ENCODE measurements around the gene EVL. TPM values are rescaled to one million over a fixed set of nuclear protein-coding genes. Genes with fewer than 3 reads are reported as not detected.

The EVL gene
- total and polyA plus RNA-seq, 10 of the 15 experiments (the other 5 are each of a cell fraction or from before 2014, with no cell fraction given), result 11.9 to 341 (median 89.8) TPM

DNA sequence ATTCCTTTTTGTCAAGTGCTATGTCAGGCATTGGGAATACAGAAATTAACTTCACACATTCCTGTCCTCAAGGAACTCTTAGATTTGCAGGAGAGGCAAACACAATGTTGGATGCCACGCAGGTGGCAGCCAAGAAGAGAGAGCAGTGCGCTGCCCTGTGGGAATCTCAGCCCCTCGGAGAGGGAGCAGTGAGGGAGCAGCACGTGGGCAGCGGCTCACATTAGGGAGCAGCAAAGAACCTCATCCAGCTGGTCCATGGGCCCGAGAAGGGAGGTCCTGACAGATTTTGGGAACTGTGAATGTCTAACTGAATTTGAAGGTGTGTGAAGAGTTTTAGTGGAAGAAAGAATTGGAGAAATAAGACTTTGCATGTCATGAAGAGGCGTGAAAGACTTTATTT, 47.2 kb upstream of the EVL start:
- in situ Hi-C loops (cut with MboI) (no loop called here), intact Hi-C loops (cut with micrococcal nuclease; ENCODE audit: unreplicated experiment) (no loop called here)
- BruUV-seq (replicated peaks), result no TSS peak
- CTCF ChIA-PET, result interaction anchor here (1.0 to 2.1 kb wide), 3 partner anchors 18 to 49 kb away, joined by 3 to 8 read pairs (median 5); no protein-coding TSS in a partner anchor
- RAD21 ChIA-PET (ENCODE audit: unreplicated experiment), result no interaction called here
- DNase-seq (ENCODE audit: low read depth, low spot score) (no peak), FAIRE-seq (no peak), ATAC-seq (no peak)
- WGBS (ENCODE audit: insufficient coverage, insufficient replicate concordance, low lambda C conversion rate, missing lambda C conversion rate), result 71% methylated on average over 7 of the region's 7 CpGs
- Histone ChIP-seq H3K79me2 (ENCODE audit: control insufficient read depth, insufficient read depth, low read length) (no peaks in the 10 kb centered on the region), H3K4me3 (no peak overlapping the region), H3K4me1 (ENCODE audit: control insufficient read depth, insufficient read depth, low read length) (0 out of 2 replicates have a peak, but pooled peaks cover 3% of the 10 kb centered on the region), H2AFZ (ENCODE audit: control insufficient read depth, low read depth, low read length) (no peak overlapping the region), H4K20me1 (ENCODE audit: control insufficient read depth, insufficient read depth) (no peaks in the 10 kb centered on the region), H3K27me3 (replicated peaks in 1 of 2; ENCODE audit: control insufficient read depth in 2 of 2, insufficient read depth in 2 of 2, low read length in 1 of 2) (no peaks in the 10 kb centered on the region), H3K4me2 (ENCODE audit: control insufficient read depth, insufficient read depth) (no peak overlapping the region), H3K36me3 (ENCODE audit: control insufficient read depth in 2 of 2, insufficient read depth in 2 of 2, low read length in 1 of 2) (no peaks in the 10 kb centered on the region), H3K9me3 (replicated peaks; ENCODE audit: control insufficient read depth, insufficient read depth, low read length) (no peaks in the 10 kb centered on the region), H3K27ac (ENCODE audit: control insufficient read depth, insufficient read depth) (no peak overlapping the region), H3K9ac (ENCODE audit: control insufficient read depth, insufficient read depth, low read length) (no peak overlapping the region)
- POLR2A ChIA-PET, result interaction anchor here (0.9 to 1.3 kb wide), 2 partner anchors 43 to 48 kb away, joined by 3 to 4 read pairs; no protein-coding TSS in a partner anchor
- no peak for TF ChIP-seq CREM (IDR thresholded peaks at IDR 0.05; ENCODE audit: low read depth)
- no peak for TF ChIP-seq GABPA (IDR thresholded peaks at IDR 0.05; ENCODE audit: low read depth)
- TF ChIP-seq, protein P1, sequence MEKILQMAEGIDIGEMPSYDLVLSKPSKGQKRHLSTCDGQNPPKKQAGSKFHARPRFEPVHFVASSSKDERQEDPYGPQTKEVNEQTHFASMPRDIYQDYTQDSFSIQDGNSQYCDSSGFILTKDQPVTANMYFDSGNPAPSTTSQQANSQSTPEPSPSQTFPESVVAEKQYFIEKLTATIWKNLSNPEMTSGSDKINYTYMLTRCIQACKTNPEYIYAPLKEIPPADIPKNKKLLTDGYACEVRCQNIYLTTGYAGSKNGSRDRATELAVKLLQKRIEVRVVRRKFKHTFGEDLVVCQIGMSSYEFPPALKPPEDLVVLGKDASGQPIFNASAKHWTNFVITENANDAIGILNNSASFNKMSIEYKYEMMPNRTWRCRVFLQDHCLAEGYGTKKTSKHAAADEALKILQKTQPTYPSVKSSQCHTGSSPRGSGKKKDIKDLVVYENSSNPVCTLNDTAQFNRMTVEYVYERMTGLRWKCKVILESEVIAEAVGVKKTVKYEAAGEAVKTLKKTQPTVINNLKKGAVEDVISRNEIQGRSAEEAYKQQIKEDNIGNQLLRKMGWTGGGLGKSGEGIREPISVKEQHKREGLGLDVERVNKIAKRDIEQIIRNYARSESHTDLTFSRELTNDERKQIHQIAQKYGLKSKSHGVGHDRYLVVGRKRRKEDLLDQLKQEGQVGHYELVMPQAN (conservative IDR thresholded peaks at IDR 0.05), result no peak
- TF ChIP-seq TBL1XR1 (IDR thresholded peaks at IDR 0.05; ENCODE audit: low read depth, low read length), result no peak
- TF ChIP-seq NFYB (IDR thresholded peaks at IDR 0.05; ENCODE audit: insufficient read depth, low read depth, low read length), result no peak
- TF ChIP-seq RFX5 (IDR thresholded peaks at IDR 0.05; ENCODE audit: low read depth, low read length), result no peak
- no peak for TF ChIP-seq KAT2A (conservative IDR thresholded peaks at IDR 0.05; ENCODE audit: control insufficient read depth, low read depth, low read length)
- no peak for TF ChIP-seq NR2C2 (IDR thresholded peaks at IDR 0.05; ENCODE audit: borderline replicate concordance, control insufficient read depth, insufficient read length, low read depth)
- no peak for TF ChIP-seq NR2F1 (conservative IDR thresholded peaks at IDR 0.05)
- no peak for TF ChIP-seq SP1 (IDR thresholded peaks at IDR 0.05; ENCODE audit: low read depth, low read length)
- no peak for TF ChIP-seq SMAD5 (IDR thresholded peaks at IDR 0.05; ENCODE audit: low read depth)
- TF ChIP-seq SIX5 (IDR thresholded peaks at IDR 0.05; ENCODE audit: low read depth, low read length, severe bottlenecking), result no peak
- no peak for TF ChIP-seq TCF3 (IDR thresholded peaks at IDR 0.05; ENCODE audit: borderline replicate concordance, insufficient read depth, low read depth, low read length)
- SMC1A ChIA-PET (ENCODE audit: uncharacterized antibody, unreplicated experiment), result interaction anchor here (0.9 to 2.3 kb wide), 4 partner anchors 13 to 52 kb away, joined by 3 to 6 read pairs (median 5); no protein-coding TSS in a partner anchor

Measured in GM12878 (cell line).